Ramos (cell line): ENCODE measurements around the gene SGPP2.
"Not testable (repeated sequence)": the region's sequence is repeated elsewhere in the genome, so short reads cannot be mapped to it uniquely, and the experiment has no call there.

Source experiments
- in situ Hi-C: fragments of 300-500 bp; cut with MboI; formaldehyde crosslinking; loops from one replicate; pipeline ENCODE4 v1.14.3; 2022; ENCODE audit warnings: low sequenced_read_pairs; ENCODE audit not compliant: unreplicated experiment

SGPP2 gene

GRCh38 chr2:222424729-222425671 is 657 bp downstream of the SGPP2 start:
- in situ Hi-C loops, result no loop called here

GRCh38 chr2:222427646-222428301 is 3.4 kb downstream of the SGPP2 start:
- in situ Hi-C loops, result no loop called here

- in situ Hi-C loops, result no loop called here
Observed at GRCh38 chr2:222430071-222430470, 5.7 kb downstream of the SGPP2 start.

- in situ Hi-C loops, result no loop called here
Observed at GRCh38 chr2:222430681-222431080, 6.3 kb downstream of the SGPP2 start.

GRCh38 chr2:222431869-222432268 is 7.5 kb downstream of the SGPP2 start:
- in situ Hi-C loops, result no loop called here

GRCh38 chr2:222433332-222434173 is 9.2 kb downstream of the SGPP2 start:
- in situ Hi-C loops, result no loop called here

- in situ Hi-C loops, result no loop called here
Observed at GRCh38 chr2:222434204-222434603, 9.9 kb downstream of the SGPP2 start.

GRCh38 chr2:222435400-222436039 is 11.2 kb downstream of the SGPP2 start:
- in situ Hi-C loops, result not testable (repeated sequence)

GRCh38 chr2:222436040-222436413 is 11.7 kb downstream of the SGPP2 start:
- in situ Hi-C loops, result no loop called here

- in situ Hi-C loops, result no loop called here
Observed at GRCh38 chr2:222439692-222440091, 15.3 kb downstream of the SGPP2 start.

GRCh38 chr2:222440673-222441422 is 16.5 kb downstream of the SGPP2 start:
- in situ Hi-C loops, result no loop called here

- in situ Hi-C loops, result no loop called here
Observed at GRCh38 chr2:222442665-222443064, 18.3 kb downstream of the SGPP2 start.

- in situ Hi-C loops, result no loop called here
Observed at GRCh38 chr2:222445227-222445626, 20.9 kb downstream of the SGPP2 start.

- in situ Hi-C loops, result no loop called here
Observed at GRCh38 chr2:222447131-222447530, 22.8 kb downstream of the SGPP2 start.

GRCh38 chr2:222448748-222449181 is 24.4 kb downstream of the SGPP2 start:
- in situ Hi-C loops, result no loop called here

GRCh38 chr2:222450021-222450420 is 25.7 kb downstream of the SGPP2 start:
- in situ Hi-C loops, result no loop called here

- in situ Hi-C loops, result no loop called here
Observed at GRCh38 chr2:222451224-222451674, 26.9 kb downstream of the SGPP2 start.

GRCh38 chr2:222452422-222452950 is 28.1 kb downstream of the SGPP2 start:
- in situ Hi-C loops, result no loop called here

GRCh38 chr2:222456479-222457077 is 32.2 kb downstream of the SGPP2 start:
- in situ Hi-C loops, result no loop called here
